HUES6 (cell line): ENCODE measurements around the gene LAX1.

ENCODE experiments used
- H3K27ac ChIP-seq: 2 replicates; pipeline ENCODE4 v1.7.0; 2013; ENCODE audit warnings: low read depth, mild to moderate bottlenecking, low read length, inconsistent platforms
- H3K27me3 ChIP-seq: 2 replicates; pipeline ENCODE4 v1.6.1; 2013; ENCODE audit warnings: low read length; ENCODE audit not compliant: control insufficient read depth, insufficient read depth
- H3K36me3 ChIP-seq: 2 replicates; pipeline ENCODE4 v1.6.1; 2013; ENCODE audit warnings: low read length; ENCODE audit not compliant: control insufficient read depth, insufficient read depth
- H3K4me1 ChIP-seq: 2 replicates; pipeline ENCODE4 v1.6.1; 2013; ENCODE audit warnings: low read length; ENCODE audit not compliant: control insufficient read depth, insufficient read depth
- H3K4me3 ChIP-seq: 2 replicates; pipeline ENCODE4 v1.5.1; 2013; ENCODE audit warnings: low read depth, low read length
- H3K9ac ChIP-seq: one replicate; pipeline ENCODE4 v1.6.1; 2013; ENCODE audit warnings: mild to moderate bottlenecking, low read length
- H3K9me3 ChIP-seq: 2 replicates; pipeline ENCODE4 v1.6.1; 2013; ENCODE audit warnings: low read depth, low read length; ENCODE audit not compliant: control insufficient read depth, insufficient read depth

Gene LAX1

GRCh38 chr1:203769505-203770343 is 4.7 kb downstream of the LAX1 start:
- Histone ChIP-seq H3K9me3 (no peaks in the 10 kb centered on the region), H3K9ac (no peak overlapping the region), H3K4me1 (no peaks in the 10 kb centered on the region; the same call in 1 of the 2 replicates), H3K27ac (no peak overlapping the region), H3K36me3 (no peaks in the 10 kb centered on the region), H3K27me3 (no peaks in the 10 kb centered on the region), H3K4me3 (no peak overlapping the region)

GRCh38 chr1:203771901-203772301 is 6.9 kb downstream of the LAX1 start:
- no peak overlapping the region for H3K27ac ChIP-seq

GRCh38 chr1:203772836-203773235 is 7.9 kb downstream of the LAX1 start:
- H3K27me3 ChIP-seq: no peaks in the 10 kb centered on the region
- H3K27ac ChIP-seq: no peak overlapping the region

More at GRCh38 chr1:203771901-203772301, 6.9 kb downstream of the LAX1 start:
- Histone ChIP-seq H3K4me1 (no peaks in the 10 kb centered on the region; the same call in 1 of the 2 replicates), H3K4me3 (no peak overlapping the region), H3K9ac (no peak overlapping the region), H3K9me3 (no peaks in the 10 kb centered on the region), H3K27me3 (no peaks in the 10 kb centered on the region), H3K36me3 (no peaks in the 10 kb centered on the region)

GRCh38 chr1:203776636-203777035 is 11.7 kb downstream of the LAX1 start:
- Histone ChIP-seq H3K4me1 (no peaks in the 10 kb centered on the region; the same call in 1 of the 2 replicates), H3K27me3 (no peaks in the 10 kb centered on the region), H3K27ac (no peak overlapping the region)

More at GRCh38 chr1:203772836-203773235, 7.9 kb downstream of the LAX1 start:
- no peaks in the 10 kb centered on the region; the same call in 1 of the 2 replicates for H3K4me1 ChIP-seq
- H3K9me3 ChIP-seq: no peaks in the 10 kb centered on the region
- no peak overlapping the region for H3K9ac ChIP-seq
- H3K36me3 ChIP-seq: no peaks in the 10 kb centered on the region
- H3K4me3 ChIP-seq: no peak overlapping the region

GRCh38 chr1:203777596-203777995 is 12.6 kb downstream of the LAX1 start:
- H3K36me3 ChIP-seq: no peaks in the 10 kb centered on the region
- H3K4me1 ChIP-seq: no peaks in the 10 kb centered on the region; the same call in 1 of the 2 replicates
- H3K9ac ChIP-seq: no peak overlapping the region
- no peak overlapping the region for H3K4me3 ChIP-seq
- no peaks in the 10 kb centered on the region for H3K27me3 ChIP-seq
- H3K9me3 ChIP-seq: no peaks in the 10 kb centered on the region
- no peak overlapping the region for H3K27ac ChIP-seq

More at GRCh38 chr1:203776636-203777035, 11.7 kb downstream of the LAX1 start:
- Histone ChIP-seq H3K9ac (no peak overlapping the region), H3K4me3 (no peak overlapping the region), H3K36me3 (no peaks in the 10 kb centered on the region), H3K9me3 (no peaks in the 10 kb centered on the region)

GRCh38 chr1:203778146-203778545 is 13.2 kb downstream of the LAX1 start:
- Histone ChIP-seq H3K4me1 (no peaks in the 10 kb centered on the region; the same call in 1 of the 2 replicates), H3K9ac (no peak overlapping the region), H3K27me3 (no peaks in the 10 kb centered on the region), H3K4me3 (no peak overlapping the region), H3K36me3 (no peaks in the 10 kb centered on the region), H3K27ac (no peak overlapping the region), H3K9me3 (no peaks in the 10 kb centered on the region)

GRCh38 chr1:203778789-203779188 is 13.8 kb downstream of the LAX1 start:
- no peak overlapping the region for H3K4me3 ChIP-seq
- no peak overlapping the region for H3K9ac ChIP-seq
- no peaks in the 10 kb centered on the region for H3K9me3 ChIP-seq
- H3K36me3 ChIP-seq: no peaks in the 10 kb centered on the region
- H3K4me1 ChIP-seq: peaks cover 3% of the 10 kb centered on the region
- H3K27me3 ChIP-seq: no peaks in the 10 kb centered on the region
- H3K27ac ChIP-seq: no peak overlapping the region

- H3K27me3 ChIP-seq: no peaks in the 10 kb centered on the region
- H3K9ac ChIP-seq: no peak overlapping the region
- peaks cover 6% of the 10 kb centered on the region for H3K4me1 ChIP-seq
- H3K27ac ChIP-seq: no peak overlapping the region
- H3K36me3 ChIP-seq: no peaks in the 10 kb centered on the region
- no peak overlapping the region for H3K4me3 ChIP-seq
- H3K9me3 ChIP-seq: peaks cover 4% of the 10 kb centered on the region; the same call in 1 of the 2 replicates
Measured at GRCh38 chr1:203781962-203782361, 17.0 kb downstream of the LAX1 start.

- no peak overlapping the region for H3K9ac ChIP-seq
- H3K27ac ChIP-seq: no peak overlapping the region
- peaks cover 4% of the 10 kb centered on the region; the same call in 1 of the 2 replicates for H3K9me3 ChIP-seq
- H3K36me3 ChIP-seq: no peaks in the 10 kb centered on the region
- no peak overlapping the region for H3K4me3 ChIP-seq
- H3K27me3 ChIP-seq: no peaks in the 10 kb centered on the region
- peaks cover 21% of the 10 kb centered on the region for H3K4me1 ChIP-seq
Measured at GRCh38 chr1:203789966-203790365, 25.0 kb downstream of the LAX1 start.

- H3K9ac ChIP-seq: no peak overlapping the region
- H3K4me3 ChIP-seq: no peak overlapping the region
- H3K36me3 ChIP-seq: no peaks in the 10 kb centered on the region
- no peak overlapping the region for H3K27ac ChIP-seq
- H3K4me1 ChIP-seq: peaks cover 24% of the 10 kb centered on the region
- H3K27me3 ChIP-seq: no peaks in the 10 kb centered on the region
- no peaks in the 10 kb centered on the region for H3K9me3 ChIP-seq
Measured at GRCh38 chr1:203791498-203791897, 26.5 kb downstream of the LAX1 start.

GRCh38 chr1:203792486-203792885 is 27.5 kb downstream of the LAX1 start:
- no peak overlapping the region for H3K27ac ChIP-seq
- H3K9ac ChIP-seq: no peak overlapping the region
- H3K9me3 ChIP-seq: no peaks in the 10 kb centered on the region; the same call in 1 of the 2 replicates

More at GRCh38 chr1:203792486-203792885, 27.5 kb downstream of the LAX1 start:
- no peaks in the 10 kb centered on the region for H3K27me3 ChIP-seq
- H3K4me3 ChIP-seq: no peak overlapping the region
- H3K4me1 ChIP-seq: peaks cover 28% of the 10 kb centered on the region
- peaks cover 8% of the 10 kb centered on the region for H3K36me3 ChIP-seq
